Heart left ventricle (tissue), 16 donors: ENCODE measurements around the gene LAMA5. TPM values are rescaled to one million over a fixed set of nuclear protein-coding genes. Genes with fewer than 3 reads are reported as not detected.

ENCODE experiments used
- ATAC-seq, 4 donors: fragments of 200-7000 bp; cut with Tn5 transposase; one replicate each; pipeline ENCODE4 v1.9.1; 2020 to 2022; ENCODE audit warnings: moderate library complexity in 4 of 4, mild to moderate bottlenecking in 3 of 4, moderate number of reproducible peaks in 1 of 4
- DNase-seq, 5 donors: peaks; one replicate each; pipeline ENCODE4 v3.0.0-alpha.2; 2020
- H3K27ac ChIP-seq, 12 donors: fragments of 200-600 bp; sonication (generic) in 4 of 12; one replicate each; pipeline versions ENCODE4 v1.5.0 to v1.8.0; 2016 to 2022; ENCODE audit warnings: mild to moderate bottlenecking in 2 of 12
- H3K27me3 ChIP-seq, 9 donors: fragments of 200-600 bp; sonication (generic) in 2 of 9; one replicate each; pipeline versions ENCODE4 v1.5.1 to v1.8.0; 2016 to 2022; ENCODE audit warnings: mild to moderate bottlenecking in 3 of 9
- H3K36me3 ChIP-seq, 9 donors: fragments of 200-600 bp; sonication (generic) in 2 of 9; one replicate each; pipeline versions ENCODE4 v1.5.0 to v1.8.0; 2018 to 2022; ENCODE audit warnings: mild to moderate bottlenecking in 2 of 9
- H3K4me1 ChIP-seq, 12 donors: fragments of 200-600 bp; sonication (generic) in 4 of 12; one replicate each; pipeline versions ENCODE4 v1.5.0 to v1.8.0; 2016 to 2022; ENCODE audit warnings: mild to moderate bottlenecking in 3 of 12
- H3K4me3 ChIP-seq, 12 donors: fragments of 200-600 bp; sonication (generic) in 4 of 12; one replicate each; pipeline versions ENCODE4 v1.5.0 to v1.8.0; 2017 to 2022; ENCODE audit warnings: mild to moderate bottlenecking in 9 of 12, moderate library complexity in 4 of 12
- H3K9me3 ChIP-seq, 12 donors: fragments of 200-600 bp; sonication (generic) in 4 of 12; one replicate each; pipeline versions ENCODE4 v1.5.0 to v1.8.0; 2016 to 2022; ENCODE audit warnings: mild to moderate bottlenecking in 1 of 12
- POLR2A ChIP-seq, 2 donors: fragments of 450-650 bp; IDR thresholded peaks; one replicate each; pipeline ENCODE4 v1.6.1; 2017; ENCODE audit warnings: antibody characterized with exemption in 2 of 2, mild to moderate bottlenecking in 2 of 2, moderate library complexity in 2 of 2
- WGBS, 4 donors: extraction: QIAGEN DNeasy Blood & Tissue Kit in 2 of 4; methylation state at CpG; one replicate each; pipeline versions ENCODE4 v1.1.5 to v1.1.7; 2013 to 2018; 5-methylcytosine and 5-hydroxymethylcytosine counted together
- intact Hi-C, 10 donors: fragments of 100-400 bp; cut with DNase I; formaldehyde crosslinking; loops; one replicate each; pipeline versions ENCODE4 v1.11.1 to v1.14.2; 2022
- polyA plus RNA-seq, 2 donors: library from polyadenylated mRNA; stranded (reverse); fragments of 200-250 nt; gene quantifications; one replicate each; pipeline ENCODE4 v1.2.3, GENCODE V29; 2013
- total RNA-seq, 9 donors: library from RNA; depleted of rRNA in 2 of 9; stranded (reverse); fragments of >200 nt in 2 of 9; fragmentation: NEBNext Ultra II Directional in 3 of 9; extraction: Animal tissue kit (Norgen Biotek cat#: 25700) in 3 of 9; gene quantifications; one replicate each; pipeline versions ENCODE4 v1.1.0 to v1.2.4, GENCODE V29; 2016 to 2023
- TF ChIP-seq, protein P1 (sequence below), 12 donors: fragments of 200-600 bp; sonication (generic) in 4 of 12; IDR thresholded peaks; one replicate each; pipeline versions ENCODE4 v1.5.0 to v1.8.0; 2018 to 2022; ENCODE audit warnings: antibody characterized with exemption in 12 of 12, mild to moderate bottlenecking in 5 of 12
- donor health status: ischemic (EF 13 %, LVEDD 7.1; RV severe dilation, severe dysfunction).
- donor health status: healthy with polysubstance abuse.
- donor health status: DM: no; HTN: yes; CAD: no.
- donor health status: DM: no; HTN: no; CAD: no.
- donor health status: ischemic (EF 25% LVEDD 6.9; RV normal size, moderate dysfunction).
- donor health status: ischemic (EF 25% LVEDD 5.7; RV mildly dilated, moderate dysfunction).
- donor health status: healthy.
- donor health status: DM: yes; HTN: yes; CAD: no.
- donor health status: ischemic (EF 35%, LVEDD 5.7; RV mildly dilated, moderate dysfunction).
- donor health status: nonischemic (EF 11% LVEDD 7.7; RV severe dilation, severe dysfunction).
- donor health status: DM: yes; HTN: yes; CAD: no.
- donor health status: PGD.
- donor health status: ischemic (EF 29% LVEDD 5.4; RV normal size, mild dysfunction).
- donor health status: nonischemic (EF 23%, LVEDD 6.1; RV moderate dilation, normal function).

Gene LAMA5
- total and polyA plus RNA-seq, 11 donors, result 57.4 to 128 (median 73.6) TPM

DNA sequence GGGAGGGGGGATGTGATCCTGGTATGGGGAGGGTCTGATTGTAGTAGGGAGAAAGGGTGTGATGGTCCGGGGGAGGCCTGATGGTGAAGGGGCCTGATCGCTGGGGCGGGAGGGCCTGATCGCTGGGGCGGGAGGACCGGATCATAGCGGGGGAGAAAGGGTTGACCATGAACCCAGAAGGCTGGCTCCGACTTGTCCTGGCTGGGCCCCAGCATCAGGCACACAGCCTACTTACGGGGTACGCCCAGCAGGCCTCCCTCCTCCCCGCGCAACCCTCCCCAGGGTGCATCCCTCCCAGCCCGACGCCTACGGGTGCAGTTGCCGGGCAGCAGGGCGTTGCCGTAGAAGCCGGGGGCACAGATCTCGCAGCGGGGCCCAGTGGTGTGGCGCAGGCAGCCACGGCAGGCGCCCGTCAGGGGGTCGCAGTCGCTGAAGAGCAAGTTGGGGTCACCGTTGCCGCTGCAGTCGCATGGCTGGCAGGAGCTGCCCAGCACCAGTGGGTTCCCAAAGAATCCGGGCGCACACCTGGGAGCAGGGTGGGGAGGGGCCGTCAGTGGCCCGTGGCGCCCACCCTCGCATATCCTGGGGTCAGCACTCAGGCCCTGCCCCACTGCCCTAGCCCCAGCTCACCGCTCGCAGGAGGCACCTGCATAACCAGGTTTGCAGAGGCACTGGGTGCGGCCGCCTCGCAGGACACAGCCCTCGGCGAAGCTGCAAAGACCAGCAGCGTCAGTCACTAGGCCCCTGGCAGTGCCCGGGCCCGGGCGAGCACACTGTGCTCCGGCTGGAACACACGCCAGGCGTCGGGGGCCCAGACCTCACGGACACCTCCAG is 43.7 kb downstream of the LAMA5 start:
- no peaks in the 10 kb centered on the region for H3K4me1 ChIP-seq
- ATAC-seq (no peak), DNase-seq (no peak)
- H3K27me3 ChIP-seq, result no peaks in the 10 kb centered on the region
- no peak for TF ChIP-seq POLR2A (IDR thresholded peaks at IDR 0.05)
- TF ChIP-seq, protein P1, sequence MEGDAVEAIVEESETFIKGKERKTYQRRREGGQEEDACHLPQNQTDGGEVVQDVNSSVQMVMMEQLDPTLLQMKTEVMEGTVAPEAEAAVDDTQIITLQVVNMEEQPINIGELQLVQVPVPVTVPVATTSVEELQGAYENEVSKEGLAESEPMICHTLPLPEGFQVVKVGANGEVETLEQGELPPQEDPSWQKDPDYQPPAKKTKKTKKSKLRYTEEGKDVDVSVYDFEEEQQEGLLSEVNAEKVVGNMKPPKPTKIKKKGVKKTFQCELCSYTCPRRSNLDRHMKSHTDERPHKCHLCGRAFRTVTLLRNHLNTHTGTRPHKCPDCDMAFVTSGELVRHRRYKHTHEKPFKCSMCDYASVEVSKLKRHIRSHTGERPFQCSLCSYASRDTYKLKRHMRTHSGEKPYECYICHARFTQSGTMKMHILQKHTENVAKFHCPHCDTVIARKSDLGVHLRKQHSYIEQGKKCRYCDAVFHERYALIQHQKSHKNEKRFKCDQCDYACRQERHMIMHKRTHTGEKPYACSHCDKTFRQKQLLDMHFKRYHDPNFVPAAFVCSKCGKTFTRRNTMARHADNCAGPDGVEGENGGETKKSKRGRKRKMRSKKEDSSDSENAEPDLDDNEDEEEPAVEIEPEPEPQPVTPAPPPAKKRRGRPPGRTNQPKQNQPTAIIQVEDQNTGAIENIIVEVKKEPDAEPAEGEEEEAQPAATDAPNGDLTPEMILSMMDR (IDR thresholded peaks at IDR 0.05), result no peak
- 89 to 94% (median 92%) methylated on average over 24 to 52 of the region's 52 CpGs for WGBS, 4 donors
- H3K27ac ChIP-seq, result no peak overlapping the region
- H3K4me3 ChIP-seq, result no peak overlapping the region
- intact Hi-C loops, result no loop called here
- peaks cover 3 to 89% (median 75%) of the 10 kb centered on the region in 9 donors for H3K36me3 ChIP-seq
- no peaks in the 10 kb centered on the region for H3K9me3 ChIP-seq

DNA sequence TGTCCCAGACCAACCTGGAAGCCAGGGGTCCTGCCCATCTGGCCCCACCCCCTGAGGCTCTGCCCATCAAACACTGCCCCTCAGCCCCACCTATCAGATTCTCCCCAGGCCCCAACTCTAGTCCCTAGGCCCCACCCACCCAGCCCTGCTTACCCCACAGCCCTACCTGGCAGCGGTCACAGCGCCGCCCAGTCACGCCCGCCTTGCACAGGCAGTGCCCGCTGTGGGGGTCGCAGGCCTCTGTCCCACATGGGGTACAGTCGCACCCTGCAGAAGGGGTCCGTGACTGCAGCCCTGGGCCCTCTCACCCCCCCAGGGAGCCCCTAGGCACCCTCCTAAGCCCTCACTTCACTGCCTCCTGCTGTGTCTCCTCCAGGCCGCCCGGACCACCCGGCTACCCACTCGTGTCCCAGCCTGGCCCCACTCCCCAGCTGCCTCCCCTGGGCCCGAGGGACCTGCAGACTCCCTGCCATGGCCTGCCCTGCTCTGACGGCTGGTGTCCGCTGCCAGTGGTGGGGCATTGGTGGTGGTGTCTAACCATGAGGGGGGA is 44.5 kb downstream of the LAMA5 start:
- no peak for DNase-seq
- Histone ChIP-seq H3K4me1 (no peaks in the 10 kb centered on the region), H3K36me3 (peaks cover 0 to 82% (median 68%) of the 10 kb centered on the region in 9 donors), H3K9me3 (no peaks in the 10 kb centered on the region), H3K4me3 (no peak overlapping the region), H3K27ac (no peak overlapping the region), H3K27me3 (no peaks in the 10 kb centered on the region)
- TF ChIP-seq, protein P1 (IDR thresholded peaks at IDR 0.05), result no peak
- TF ChIP-seq POLR2A (IDR thresholded peaks at IDR 0.05), result no peak
- 92 to 95% (median 93%) methylated on average over 16 of the region's 16 CpGs for WGBS, 4 donors
- ATAC-seq, result no peak
- intact Hi-C loops, result no loop called here

DNA sequence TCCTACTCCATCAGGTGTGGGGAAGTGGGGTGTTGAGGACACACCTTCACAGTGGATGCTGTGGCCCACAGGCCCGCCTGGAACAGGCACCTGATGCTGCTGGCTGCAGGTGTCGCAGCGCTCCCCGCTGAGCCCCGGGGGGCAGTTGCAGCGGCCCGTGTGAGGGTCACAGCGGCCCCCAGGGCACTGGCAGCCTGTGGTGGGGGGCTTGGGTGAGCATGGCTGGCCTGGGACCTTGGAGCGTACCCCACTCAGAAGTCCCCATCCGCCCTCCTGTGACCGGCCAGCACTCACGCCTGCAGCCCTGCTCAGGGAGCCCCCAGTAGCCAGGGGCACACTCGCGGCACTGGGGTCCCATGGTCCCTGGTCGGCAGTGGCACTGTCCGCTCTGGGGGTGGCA is 45.1 kb downstream of the LAMA5 start:
- intact Hi-C loops, result no loop called here
- H3K4me1 ChIP-seq, result no peaks in the 10 kb centered on the region
- peaks cover 3 to 82% (median 68%) of the 10 kb centered on the region in 9 donors for H3K36me3 ChIP-seq
- DNase-seq (no peak), ATAC-seq (no peak)
- no peak overlapping the region for H3K4me3 ChIP-seq
- H3K9me3 ChIP-seq, result no peaks in the 10 kb centered on the region
- no peak overlapping the region for H3K27ac ChIP-seq
- TF ChIP-seq POLR2A (IDR thresholded peaks at IDR 0.05), result no peak
- TF ChIP-seq, protein P1 (IDR thresholded peaks at IDR 0.05), result no peak
- H3K27me3 ChIP-seq, result no peaks in the 10 kb centered on the region
- WGBS, 4 donors, result 96 to 97% (median 96%) methylated on average over 9 to 16 of the region's 16 CpGs

DNA sequence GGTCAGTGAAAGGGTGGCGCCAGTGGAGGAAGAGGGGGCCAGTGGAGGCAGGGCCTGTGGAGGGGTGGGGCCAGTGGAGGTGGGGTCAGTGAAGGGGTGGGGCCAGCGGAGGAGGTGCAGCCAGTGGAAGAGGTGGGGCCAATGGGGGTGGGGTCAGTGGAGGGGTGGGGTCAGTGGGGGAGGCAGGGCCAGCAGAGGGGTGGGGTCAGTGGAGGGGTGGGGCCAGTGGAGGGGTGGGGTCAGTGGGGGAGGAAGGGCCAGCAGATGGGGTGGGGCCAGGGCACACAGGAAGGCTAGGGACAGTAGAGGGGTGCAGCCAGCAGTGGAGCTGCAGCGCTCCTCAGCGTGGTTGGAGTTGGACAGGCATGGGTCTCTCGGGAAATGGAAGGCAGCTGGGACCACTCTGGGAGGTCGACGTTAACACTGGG is 45.6 kb downstream of the LAMA5 start:
- Histone ChIP-seq H3K27me3 (no peaks in the 10 kb centered on the region), H3K4me1 (no peaks in the 10 kb centered on the region), H3K4me3 (no peak overlapping the region), H3K36me3 (peaks cover 3 to 82% (median 68%) of the 10 kb centered on the region in 9 donors), H3K27ac (no peak overlapping the region), H3K9me3 (no peaks in the 10 kb centered on the region)
- DNase-seq (no peak), ATAC-seq (peak in 3 of 4 donors; percentile 29 to 43 (median 35))
- WGBS, 4 donors, result 84 to 92% (median 90%) methylated on average over 7 of the region's 7 CpGs
- intact Hi-C loops, result no loop called here
- TF ChIP-seq, protein P1 (IDR thresholded peaks at IDR 0.05), result no peak
- TF ChIP-seq POLR2A (IDR thresholded peaks at IDR 0.05), result no peak
